Left forelimb (tissue), 1 donor: Measurements from ENCODE around the gene SEZ6.
"Not testable (repeated sequence)": the region's sequence is repeated elsewhere in the genome, so short reads cannot be mapped to it uniquely, and the experiment has no call there.

Experiments used
- DNase-seq: peaks from one replicate; pipeline ENCODE4 v3.0.0-alpha.2; 2018; ENCODE audit warnings: low spot score

The SEZ6 gene

GRCh38 chr17:28934508-28934907 lies 71.3 kb downstream of the SEZ6 start:
- not testable (repeated sequence) for DNase-seq

DNA sequence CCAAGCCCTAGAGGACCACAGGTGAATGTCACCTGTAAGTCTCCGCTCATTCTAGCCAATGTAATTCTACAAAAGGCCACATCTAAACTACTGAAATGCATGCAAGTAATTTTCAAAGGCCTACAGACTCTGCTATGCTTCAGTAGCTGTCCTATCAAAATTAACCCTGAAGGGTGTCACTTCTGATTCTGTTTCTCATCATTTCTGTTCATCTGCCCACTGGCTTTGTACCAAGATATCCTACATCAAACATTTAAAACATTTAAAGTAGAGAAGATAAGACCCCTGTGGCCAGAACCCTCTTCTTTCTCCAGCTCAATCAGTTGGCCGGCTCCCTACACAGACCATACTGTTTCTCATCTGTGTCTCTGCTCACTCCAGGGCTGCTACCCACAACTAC lies 76.0 kb downstream of the SEZ6 start:
- DNase-seq: no peak

DNA sequence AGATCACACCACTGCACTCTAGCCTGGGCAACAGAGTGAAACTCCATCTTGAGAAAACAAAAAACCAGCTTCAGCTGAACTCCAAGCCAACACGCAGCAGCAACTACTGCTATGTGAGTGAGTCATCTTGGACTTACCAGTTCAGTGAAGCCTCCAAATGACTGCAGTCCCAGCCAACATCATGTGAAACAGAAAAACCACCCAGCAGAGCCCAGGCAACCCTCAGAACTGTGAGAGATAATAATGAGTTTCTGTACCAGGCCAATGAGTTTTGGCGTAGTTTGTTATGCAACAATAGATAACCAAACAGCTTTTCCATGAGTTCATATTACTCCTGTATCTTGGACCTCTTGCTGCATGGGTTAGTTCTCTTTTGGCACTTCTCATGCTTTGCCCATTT lies 77.8 kb downstream of the SEZ6 start:
- no peak for DNase-seq

DNA sequence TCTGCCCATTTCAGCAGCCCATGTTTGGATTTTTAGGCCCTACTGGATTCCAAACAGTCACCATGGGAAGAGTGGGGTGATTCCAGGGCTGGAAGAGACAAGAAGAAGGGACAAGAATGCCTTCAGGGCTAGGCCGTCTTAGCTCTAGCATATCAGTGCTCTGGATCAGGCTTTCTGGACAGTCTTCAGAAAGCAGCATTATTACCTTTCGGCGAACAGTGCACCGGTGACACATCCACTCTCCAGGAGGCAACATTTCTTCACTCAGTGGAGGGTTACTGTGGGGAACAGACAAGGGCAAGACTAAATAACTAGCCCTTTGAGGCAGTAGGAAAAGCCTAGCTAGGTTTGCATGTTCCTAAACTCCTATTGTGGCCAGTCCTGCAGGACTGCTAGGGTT lies 79.0 kb downstream of the SEZ6 start:
- DNase-seq: no peak

GRCh38 chr17:28926366-28926765 lies 79.5 kb downstream of the SEZ6 start:
- DNase-seq: no peak

DNA sequence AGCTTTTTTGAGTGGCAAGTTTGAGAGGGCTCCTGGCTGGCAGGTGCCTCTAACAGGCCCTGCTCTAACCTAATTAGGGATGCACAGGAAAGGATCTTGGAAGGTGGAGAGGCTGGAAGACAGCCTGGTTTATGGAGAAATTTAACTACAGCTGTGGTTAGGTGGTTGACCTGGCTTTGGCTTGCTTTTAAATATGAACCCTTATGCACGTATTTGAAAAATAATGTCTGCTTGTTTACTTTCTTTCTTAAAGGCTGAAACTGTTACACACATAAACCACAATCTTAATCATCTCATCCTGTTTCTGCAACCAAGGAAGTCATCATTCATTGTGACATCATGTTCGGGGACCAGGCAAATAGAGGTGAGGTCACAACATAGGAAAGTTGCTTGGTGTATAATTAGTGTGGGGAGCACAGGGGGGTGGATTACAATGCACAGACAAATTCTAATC lies 79.9 kb downstream of the SEZ6 start:
- no peak for DNase-seq

DNA sequence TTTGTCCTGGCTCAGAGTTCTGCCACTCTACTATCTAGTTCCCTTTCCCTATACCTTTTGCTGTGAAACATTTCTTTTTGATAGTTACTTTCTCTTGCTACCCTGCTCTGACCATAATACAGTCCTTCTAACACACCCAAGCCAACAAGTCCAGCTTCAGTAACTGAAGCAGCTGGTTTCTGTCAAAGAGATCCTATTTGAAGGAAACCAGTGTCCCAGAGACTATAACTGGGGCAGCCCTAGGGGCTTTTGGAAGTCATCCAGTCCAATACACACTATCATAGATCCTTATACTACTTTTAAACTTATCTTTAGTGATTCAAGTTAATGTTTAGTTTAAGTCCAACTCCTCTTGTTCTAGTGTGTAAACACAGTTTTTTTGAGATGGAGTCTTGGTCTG lies 85.6 kb downstream of the SEZ6 start:
- no peak for DNase-seq

- DNase-seq: no peak
Observed at GRCh38 chr17:28918295-28918694, 87.5 kb downstream of the SEZ6 start.

DNA sequence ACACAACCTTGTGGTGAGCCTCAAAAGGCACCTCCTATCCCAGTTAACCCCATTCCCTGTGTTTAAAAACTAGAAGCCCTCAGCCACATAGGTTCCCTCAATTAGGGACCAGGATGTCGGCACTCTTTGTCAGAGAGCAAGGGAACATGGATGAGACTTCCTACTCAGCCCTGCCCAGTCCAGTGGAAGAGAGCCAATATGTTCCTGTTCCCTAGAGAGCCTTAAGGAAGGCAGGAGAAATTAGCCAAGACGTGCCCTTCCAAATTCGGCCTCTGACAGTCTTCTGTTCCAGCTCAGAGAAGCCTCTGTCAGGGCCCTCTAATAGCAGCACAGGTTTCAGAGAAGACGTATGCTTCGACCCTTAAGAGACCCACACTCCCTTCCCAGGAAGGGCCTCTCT lies 88.4 kb downstream of the SEZ6 start:
- DNase-seq: no peak

- no peak for DNase-seq
Observed at GRCh38 chr17:28917029-28917428, 88.8 kb downstream of the SEZ6 start.

GRCh38 chr17:28916302-28916934 lies 89.4 kb downstream of the SEZ6 start:
- no peak for DNase-seq

- no peak for DNase-seq
Observed at GRCh38 chr17:28912938-28913333, 92.9 kb downstream of the SEZ6 start.

- no peak for DNase-seq
Observed at GRCh38 chr17:28912281-28912937, 93.4 kb downstream of the SEZ6 start.

DNA sequence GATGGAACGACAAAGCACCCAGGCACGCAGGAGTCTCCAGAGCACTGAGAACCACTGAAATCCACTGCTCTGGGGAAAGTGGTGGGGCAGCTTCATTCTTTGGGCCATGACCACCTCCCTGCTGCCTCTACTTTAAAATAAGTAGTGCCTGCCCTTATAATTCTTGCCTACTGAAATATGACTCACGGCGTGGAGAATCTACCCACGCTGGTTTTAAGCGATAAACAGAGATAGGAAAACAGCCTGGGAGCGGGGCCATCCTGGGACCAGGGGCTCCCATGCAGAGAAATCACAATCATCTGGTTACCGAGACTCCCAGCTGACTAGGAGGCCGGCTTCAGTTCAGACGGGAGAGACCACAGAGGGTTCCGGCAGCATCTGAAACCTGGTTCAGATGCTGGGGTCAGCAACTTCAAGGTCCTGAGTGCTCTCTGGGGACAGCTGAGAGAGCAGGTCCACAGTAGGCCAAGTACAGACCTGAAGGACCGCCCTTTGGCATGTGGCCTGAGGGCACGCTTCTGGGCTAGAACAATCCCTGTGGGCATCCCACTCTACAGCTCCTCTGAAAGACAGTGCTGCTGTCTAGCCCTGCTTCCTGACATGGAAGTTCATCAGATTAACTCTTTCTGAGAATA lies 94.3 kb downstream of the SEZ6 start:
- no peak for DNase-seq

DNA sequence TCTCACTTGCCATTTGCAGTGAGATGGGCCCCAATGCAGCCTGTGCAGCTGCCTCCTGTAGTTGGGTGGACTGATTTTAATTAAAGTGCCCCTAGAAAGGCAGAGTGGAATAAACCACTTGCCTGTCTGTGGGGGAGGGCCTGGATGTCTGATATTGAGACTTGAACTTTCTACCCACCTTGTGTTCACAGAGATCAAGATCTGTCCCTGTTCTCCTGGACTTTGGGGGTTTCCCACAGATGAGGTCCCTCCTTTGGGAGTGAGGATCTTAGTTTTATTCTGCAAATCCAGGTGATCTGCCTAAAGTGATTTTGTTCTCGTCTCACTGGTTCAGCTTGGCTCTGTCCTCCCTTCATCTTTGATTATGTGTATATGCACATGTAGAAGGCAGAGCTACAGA lies 95.3 kb downstream of the SEZ6 start:
- no peak for DNase-seq

DNA sequence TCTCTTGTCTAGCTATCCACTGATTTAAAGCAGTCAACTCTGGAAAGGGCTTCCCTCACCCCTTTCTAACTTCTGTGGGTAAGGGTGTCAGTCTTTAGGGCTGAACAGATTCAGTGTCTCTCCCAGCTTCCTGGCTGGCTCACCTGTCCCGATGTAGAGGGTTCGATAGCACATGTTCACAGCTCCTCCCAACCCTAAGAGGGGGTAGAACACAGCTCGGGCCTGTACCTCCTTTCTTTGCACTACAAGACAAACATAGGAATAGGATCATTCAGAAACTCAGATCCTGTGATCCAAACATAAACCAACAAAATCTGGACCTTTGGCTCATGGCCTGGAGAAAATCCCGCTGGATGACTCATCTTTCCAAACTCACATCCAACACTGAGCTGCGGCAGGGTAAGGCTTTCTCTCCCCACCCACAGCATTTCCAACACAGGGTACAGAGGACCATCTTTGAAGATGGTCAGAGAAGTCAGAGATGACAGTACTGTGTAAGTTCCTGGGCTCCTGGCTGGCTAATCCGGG lies 97.1 kb downstream of the SEZ6 start:
- DNase-seq: no peak

DNA sequence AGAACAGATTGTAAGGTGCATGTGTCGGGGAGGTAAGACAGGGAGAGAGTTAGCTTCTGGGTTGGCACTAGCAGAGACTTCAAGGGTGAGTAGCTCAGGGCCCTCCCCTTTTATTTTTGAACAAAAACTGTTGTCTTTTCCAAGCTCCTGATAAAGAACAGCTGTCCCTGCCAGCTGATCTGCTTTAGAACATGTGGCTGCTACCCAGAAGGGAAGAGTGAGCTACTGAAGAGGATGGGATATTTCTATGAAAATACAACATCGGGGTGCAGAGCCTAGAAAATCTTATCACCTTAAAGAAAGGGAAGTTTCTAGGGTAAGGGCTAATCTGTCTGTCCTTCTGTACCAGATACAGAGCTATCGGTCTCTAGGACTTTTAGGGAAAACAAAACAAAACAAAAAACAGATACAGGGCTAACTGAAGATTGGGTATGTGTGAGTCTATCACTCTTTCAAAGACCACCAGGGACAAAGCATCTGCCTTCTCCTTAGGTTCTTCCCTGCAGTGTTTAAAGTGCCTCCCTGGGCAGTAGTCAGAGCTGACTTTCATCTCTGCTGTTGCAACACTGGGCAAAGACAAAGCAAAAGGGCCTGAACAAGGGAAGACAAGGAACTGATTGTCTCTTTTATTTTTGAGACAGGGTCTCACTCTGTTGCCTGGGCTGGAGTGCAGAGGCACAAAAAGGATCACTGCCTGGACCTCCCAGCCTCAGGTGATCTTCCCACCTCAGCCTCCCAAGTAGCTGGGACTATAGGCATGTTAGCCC lies 97.9 kb downstream of the SEZ6 start:
- no peak for DNase-seq

- DNase-seq: no peak
Observed at GRCh38 chr17:28906706-28907438, 99.0 kb downstream of the SEZ6 start.

GRCh38 chr17:28906276-28906675 lies 99.6 kb downstream of the SEZ6 start:
- no peak for DNase-seq
